ENCODE measurements around the gene VIT. TPM values are rescaled to one million over a fixed set of nuclear protein-coding genes. Genes with fewer than 3 reads are reported as not detected.

Gene VIT
- total RNA-seq, 1 donor from 2014 or later = not detected

DNA sequence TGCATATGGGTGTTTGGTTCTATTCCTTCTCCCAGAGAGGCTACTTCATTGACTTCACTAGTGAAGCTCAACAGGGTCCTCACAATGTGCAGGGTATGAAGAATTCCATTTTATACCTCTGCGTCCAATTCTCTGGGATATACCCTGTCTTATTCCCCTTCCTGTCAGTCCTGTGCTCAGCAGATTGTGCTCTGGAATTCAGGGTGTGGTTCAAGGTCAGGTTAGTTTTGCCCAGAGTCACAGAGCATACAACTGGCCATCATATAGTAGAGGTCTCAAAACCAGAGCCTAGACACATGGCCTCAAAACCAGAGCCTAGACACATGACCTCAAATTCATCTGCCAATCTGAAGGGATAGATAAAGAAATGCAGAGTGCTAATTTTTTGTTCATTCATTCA, 38.8 kb upstream of the VIT start:
- DNase-seq (ENCODE audit: low read depth) = no peak
- no peaks in the 10 kb centered on the region for H3K36me3 ChIP-seq (ENCODE audit: control insufficient read depth, insufficient read depth, low read length)
- TF ChIP-seq, protein P1, sequence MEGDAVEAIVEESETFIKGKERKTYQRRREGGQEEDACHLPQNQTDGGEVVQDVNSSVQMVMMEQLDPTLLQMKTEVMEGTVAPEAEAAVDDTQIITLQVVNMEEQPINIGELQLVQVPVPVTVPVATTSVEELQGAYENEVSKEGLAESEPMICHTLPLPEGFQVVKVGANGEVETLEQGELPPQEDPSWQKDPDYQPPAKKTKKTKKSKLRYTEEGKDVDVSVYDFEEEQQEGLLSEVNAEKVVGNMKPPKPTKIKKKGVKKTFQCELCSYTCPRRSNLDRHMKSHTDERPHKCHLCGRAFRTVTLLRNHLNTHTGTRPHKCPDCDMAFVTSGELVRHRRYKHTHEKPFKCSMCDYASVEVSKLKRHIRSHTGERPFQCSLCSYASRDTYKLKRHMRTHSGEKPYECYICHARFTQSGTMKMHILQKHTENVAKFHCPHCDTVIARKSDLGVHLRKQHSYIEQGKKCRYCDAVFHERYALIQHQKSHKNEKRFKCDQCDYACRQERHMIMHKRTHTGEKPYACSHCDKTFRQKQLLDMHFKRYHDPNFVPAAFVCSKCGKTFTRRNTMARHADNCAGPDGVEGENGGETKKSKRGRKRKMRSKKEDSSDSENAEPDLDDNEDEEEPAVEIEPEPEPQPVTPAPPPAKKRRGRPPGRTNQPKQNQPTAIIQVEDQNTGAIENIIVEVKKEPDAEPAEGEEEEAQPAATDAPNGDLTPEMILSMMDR (IDR thresholded peaks at IDR 0.05; ENCODE audit: insufficient read depth, low read length, poor library complexity, severe bottlenecking) = no peak
- H3K4me3 ChIP-seq (ENCODE audit: low read depth, low read length) = no peak overlapping the region
- H3K27me3 ChIP-seq (ENCODE audit: control insufficient read depth, insufficient read depth, low read length) = no peaks in the 10 kb centered on the region

DNA sequence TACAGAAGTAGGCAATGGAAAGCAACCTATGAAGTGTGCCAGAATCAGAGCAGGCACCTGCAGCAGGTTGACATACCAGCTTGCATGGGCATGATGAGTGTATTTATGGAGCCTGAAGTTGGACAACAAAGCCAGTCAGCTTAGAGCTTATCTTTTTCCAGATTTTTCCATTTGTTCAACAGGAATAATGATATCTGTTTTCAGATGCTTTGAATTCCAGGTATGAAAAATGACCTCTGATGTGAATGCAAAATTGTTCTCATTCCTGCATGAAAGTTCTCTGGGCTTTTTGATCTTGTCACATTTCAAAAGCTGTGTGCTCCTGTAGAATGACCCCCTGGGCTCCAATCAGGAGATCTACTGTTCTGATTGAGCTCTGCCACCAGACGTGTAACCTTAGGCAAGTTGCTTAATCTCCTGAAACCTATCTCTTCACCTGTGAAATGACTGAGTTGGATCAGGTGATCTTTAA, 38.2 kb upstream of the VIT start:
- Histone ChIP-seq H3K36me3 (ENCODE audit: control insufficient read depth, insufficient read depth, low read length) (no peaks in the 10 kb centered on the region), H3K27me3 (ENCODE audit: control insufficient read depth, insufficient read depth, low read length) (no peaks in the 10 kb centered on the region), H3K4me3 (ENCODE audit: low read depth, low read length) (no peak overlapping the region)
- DNase-seq (ENCODE audit: low read depth) = no peak
- TF ChIP-seq, protein P1 (IDR thresholded peaks at IDR 0.05; ENCODE audit: insufficient read depth, low read length, poor library complexity, severe bottlenecking) = no peak

DNA sequence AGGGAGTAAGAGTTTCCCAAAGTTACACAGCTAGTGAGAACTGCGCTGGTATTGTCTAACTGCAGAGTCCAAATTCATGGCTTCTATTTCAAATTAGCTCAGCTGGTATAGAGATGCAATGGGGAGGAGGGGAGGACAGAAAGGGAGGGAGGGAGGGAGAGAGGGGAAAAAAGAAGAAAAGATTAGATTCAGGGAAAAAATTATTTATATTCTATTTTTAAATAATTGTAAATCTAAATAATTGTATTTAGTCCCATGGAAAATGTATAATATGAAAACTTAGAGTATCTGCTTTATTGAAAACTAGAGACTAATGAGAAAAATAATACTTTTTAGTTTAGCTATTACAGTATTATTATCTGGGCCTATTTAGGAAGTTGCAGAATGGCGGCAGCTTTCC, 37.3 kb upstream of the VIT start:
- DNase-seq (ENCODE audit: low read depth) = no peak
- TF ChIP-seq, protein P1 (IDR thresholded peaks at IDR 0.05; ENCODE audit: insufficient read depth, low read length, poor library complexity, severe bottlenecking) = no peak

DNA sequence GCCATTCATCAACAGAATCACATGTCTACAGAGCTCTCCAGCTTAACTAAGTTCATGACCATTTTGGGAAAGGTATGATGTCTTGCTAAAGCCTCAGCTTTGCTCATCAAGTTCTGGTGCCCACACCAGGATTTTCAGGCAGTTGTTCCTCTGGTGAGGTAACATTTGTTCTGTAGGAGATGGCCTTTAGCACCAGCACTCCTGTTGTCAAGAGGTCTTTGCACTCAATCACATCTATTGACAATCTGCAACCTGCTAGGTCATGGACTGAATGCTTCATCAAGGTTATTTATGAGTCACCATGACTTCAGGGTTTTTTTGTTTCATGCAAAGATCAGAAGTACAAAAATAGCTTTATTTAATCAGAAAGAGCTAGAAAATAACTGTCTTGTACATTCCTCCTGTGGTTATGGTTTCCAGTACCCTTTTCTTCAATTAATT, 36.6 kb upstream of the VIT start:
- TF ChIP-seq, protein P1 (IDR thresholded peaks at IDR 0.05; ENCODE audit: insufficient read depth, low read length, poor library complexity, severe bottlenecking) = no peak
- no peak for DNase-seq (ENCODE audit: low read depth)
- Histone ChIP-seq H3K27me3 (ENCODE audit: control insufficient read depth, insufficient read depth, low read length) (no peaks in the 10 kb centered on the region), H3K36me3 (ENCODE audit: control insufficient read depth, insufficient read depth, low read length) (no peaks in the 10 kb centered on the region), H3K4me3 (ENCODE audit: low read depth, low read length) (no peak overlapping the region)

More for the DNA sequence above, 37.3 kb upstream of the VIT start:
- Histone ChIP-seq H3K36me3 (ENCODE audit: control insufficient read depth, insufficient read depth, low read length) (no peaks in the 10 kb centered on the region), H3K4me3 (ENCODE audit: low read depth, low read length) (no peak overlapping the region), H3K27me3 (ENCODE audit: control insufficient read depth, insufficient read depth, low read length) (no peaks in the 10 kb centered on the region)

DNA sequence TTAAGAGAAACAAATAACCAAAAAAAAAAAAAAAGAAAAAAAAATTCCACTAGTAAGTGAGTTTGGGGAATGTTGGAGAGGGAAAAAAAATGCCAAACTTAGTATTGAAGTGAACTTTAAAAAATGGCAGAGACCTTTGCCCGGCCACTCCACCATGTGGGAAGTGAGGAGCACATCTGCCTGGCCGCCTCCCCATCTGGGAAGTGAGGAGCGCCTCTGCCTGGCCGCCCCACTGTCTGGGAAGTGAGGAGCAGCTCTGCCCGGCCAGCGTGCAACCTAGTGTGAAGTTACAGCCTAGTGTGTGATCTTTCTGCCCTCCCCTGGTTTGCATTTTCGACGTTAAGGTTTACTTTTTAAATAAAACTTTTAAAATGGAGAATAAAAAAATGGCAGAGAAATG, 33.9 kb upstream of the VIT start:
- no peak overlapping the region for H3K4me3 ChIP-seq (ENCODE audit: low read depth, low read length)
- TF ChIP-seq, protein P1 (IDR thresholded peaks at IDR 0.05; ENCODE audit: insufficient read depth, low read length, poor library complexity, severe bottlenecking) = no peak
- no peak for DNase-seq (ENCODE audit: low read depth)
- no peaks in the 10 kb centered on the region for H3K36me3 ChIP-seq (ENCODE audit: control insufficient read depth, insufficient read depth, low read length)
- no peaks in the 10 kb centered on the region for H3K27me3 ChIP-seq (ENCODE audit: control insufficient read depth, insufficient read depth, low read length)

DNA sequence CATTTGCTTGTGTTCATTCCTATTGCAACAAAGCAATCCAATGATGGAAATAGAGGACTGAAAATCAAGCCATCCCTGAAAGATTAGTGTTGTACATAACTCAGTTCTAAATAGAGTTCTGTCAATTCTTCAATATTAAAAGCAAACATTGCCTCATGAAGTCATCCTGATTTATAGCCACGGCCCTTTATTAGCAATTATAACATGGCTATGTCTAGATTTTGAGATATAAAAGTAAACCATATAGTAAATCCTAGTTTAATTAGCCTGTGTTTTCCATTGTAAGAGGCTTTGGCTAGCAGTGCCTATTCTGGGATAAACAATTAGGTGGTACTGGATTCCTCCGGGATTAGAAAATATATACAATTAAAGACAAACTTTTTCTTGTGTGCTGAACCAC, 33.2 kb upstream of the VIT start:
- Histone ChIP-seq H3K36me3 (ENCODE audit: control insufficient read depth, insufficient read depth, low read length) (no peaks in the 10 kb centered on the region), H3K27me3 (ENCODE audit: control insufficient read depth, insufficient read depth, low read length) (no peaks in the 10 kb centered on the region)

More for the DNA sequence above, 33.2 kb upstream of the VIT start:
- TF ChIP-seq, protein P1 (IDR thresholded peaks at IDR 0.05; ENCODE audit: insufficient read depth, low read length, poor library complexity, severe bottlenecking) = no peak
- H3K4me3 ChIP-seq (ENCODE audit: low read depth, low read length) = no peak overlapping the region
- no peak for DNase-seq (ENCODE audit: low read depth)

Data from kidney epithelial cell (primary cell).